ENCODE data around the gene GNG2.

Gene GNG2

GRCh38 chr14:51998348-51998747, 137.9 kb downstream of the GNG2 start:
- Histone ChIP-seq H3K36me3 (ENCODE audit: low read depth) (peaks cover 100% of the 10 kb centered on the region), H3K4me3 (ENCODE audit: severe bottlenecking) (no peak overlapping the region), H3K9me3 (ENCODE audit: severe bottlenecking) (no peaks in the 10 kb centered on the region), H3K27me3 (ENCODE audit: insufficient read depth, poor library complexity, severe bottlenecking) (no peaks in the 10 kb centered on the region), H3K27ac (ENCODE audit: poor library complexity, severe bottlenecking) (no peak overlapping the region), H3K4me1 (ENCODE audit: insufficient read depth, poor library complexity, severe bottlenecking) (no peaks in the 10 kb centered on the region)
- no peak for DNase-seq (ENCODE audit: low spot score)
- TF ChIP-seq CTCF (IDR thresholded peaks at IDR 0.05; ENCODE audit: poor library complexity, severe bottlenecking), result no peak
- no peak for ATAC-seq (ENCODE audit: low read depth)

GRCh38 chr14:51999084-51999483, 138.7 kb downstream of the GNG2 start:
- Histone ChIP-seq H3K27me3 (ENCODE audit: insufficient read depth, poor library complexity, severe bottlenecking) (no peaks in the 10 kb centered on the region), H3K36me3 (ENCODE audit: low read depth) (peaks cover 100% of the 10 kb centered on the region), H3K4me1 (ENCODE audit: insufficient read depth, poor library complexity, severe bottlenecking) (no peaks in the 10 kb centered on the region), H3K9me3 (ENCODE audit: severe bottlenecking) (no peaks in the 10 kb centered on the region), H3K27ac (ENCODE audit: poor library complexity, severe bottlenecking) (no peak overlapping the region), H3K4me3 (ENCODE audit: severe bottlenecking) (no peak overlapping the region)
- no peak for TF ChIP-seq CTCF (IDR thresholded peaks at IDR 0.05; ENCODE audit: poor library complexity, severe bottlenecking)
- DNase-seq (ENCODE audit: low spot score) (no peak), ATAC-seq (ENCODE audit: low read depth) (no peak)

- no peak for DNase-seq (ENCODE audit: low spot score)
- H3K27ac ChIP-seq (ENCODE audit: poor library complexity, severe bottlenecking), result no peak overlapping the region
- no peaks in the 10 kb centered on the region for H3K9me3 ChIP-seq (ENCODE audit: severe bottlenecking)
- no peaks in the 10 kb centered on the region for H3K4me1 ChIP-seq (ENCODE audit: insufficient read depth, poor library complexity, severe bottlenecking)
- H3K4me3 ChIP-seq (ENCODE audit: severe bottlenecking), result no peak overlapping the region
- H3K36me3 ChIP-seq (ENCODE audit: low read depth), result peaks cover 100% of the 10 kb centered on the region
- no peak for ATAC-seq (ENCODE audit: low read depth)
- no peak for TF ChIP-seq CTCF (IDR thresholded peaks at IDR 0.05; ENCODE audit: poor library complexity, severe bottlenecking)
- no peaks in the 10 kb centered on the region for H3K27me3 ChIP-seq (ENCODE audit: insufficient read depth, poor library complexity, severe bottlenecking)
These were observed 139.7 kb downstream of the GNG2 start for GRCh38 chr14:52000019-52000582.

GRCh38 chr14:52000696-52001095, 140.3 kb downstream of the GNG2 start:
- ATAC-seq (ENCODE audit: low read depth) (no peak), DNase-seq (ENCODE audit: low spot score) (no peak)
- no peak for TF ChIP-seq CTCF (IDR thresholded peaks at IDR 0.05; ENCODE audit: poor library complexity, severe bottlenecking)
- Histone ChIP-seq H3K27me3 (ENCODE audit: insufficient read depth, poor library complexity, severe bottlenecking) (no peaks in the 10 kb centered on the region), H3K4me3 (ENCODE audit: severe bottlenecking) (no peak overlapping the region), H3K27ac (ENCODE audit: poor library complexity, severe bottlenecking) (no peak overlapping the region), H3K36me3 (ENCODE audit: low read depth) (peaks cover 100% of the 10 kb centered on the region), H3K4me1 (ENCODE audit: insufficient read depth, poor library complexity, severe bottlenecking) (no peaks in the 10 kb centered on the region), H3K9me3 (ENCODE audit: severe bottlenecking) (no peaks in the 10 kb centered on the region)

GRCh38 chr14:52002542-52002941, 142.1 kb downstream of the GNG2 start:
- no peak for TF ChIP-seq CTCF (IDR thresholded peaks at IDR 0.05; ENCODE audit: poor library complexity, severe bottlenecking)
- Histone ChIP-seq H3K4me1 (ENCODE audit: insufficient read depth, poor library complexity, severe bottlenecking) (no peaks in the 10 kb centered on the region), H3K4me3 (ENCODE audit: severe bottlenecking) (no peak overlapping the region), H3K27ac (ENCODE audit: poor library complexity, severe bottlenecking) (no peak overlapping the region), H3K36me3 (ENCODE audit: low read depth) (peaks cover 100% of the 10 kb centered on the region), H3K9me3 (ENCODE audit: severe bottlenecking) (no peaks in the 10 kb centered on the region), H3K27me3 (ENCODE audit: insufficient read depth, poor library complexity, severe bottlenecking) (no peaks in the 10 kb centered on the region)
- ATAC-seq (ENCODE audit: low read depth), result no peak
- DNase-seq (ENCODE audit: low spot score), result no peak

All from RWPE2 (cell line).